ENCODE measurements around the gene COX15. TPM values are rescaled to one million over a fixed set of nuclear protein-coding genes. Genes with fewer than 3 reads are reported as not detected.

Gene COX15
- total and polyA plus RNA-seq, 2 of the 4 experiments (the other 2 are of a cell fraction), result 18.9 to 40.1 TPM

GRCh38 chr10:99754670-99755069 is 22.7 kb upstream of the COX15 start:
- peaks cover 9% of the 10 kb centered on the region for H3K36me3 ChIP-seq (ENCODE audit: control insufficient read depth, insufficient read depth, low read length)
- ChIA-PET CTCF (interaction anchor here (0.5 to 0.6 kb wide), 2 partner anchors 91 to 1361 kb away, joined by 3 to 4 read pairs; no protein-coding TSS in a partner anchor), POLR2A (ENCODE audit: unreplicated experiment) (interaction anchor here (0.5 kb wide), 1 partner anchor 232 kb away, joined by 6 read pairs; no protein-coding TSS in a partner anchor)
- no peak overlapping the region for H3K14ac ChIP-seq (replicated peaks; ENCODE audit: low read depth, low read length)
- H3K9ac ChIP-seq (ENCODE audit: low read depth, low read length), result no peak overlapping the region
- H2BK5ac ChIP-seq (ENCODE audit: low read depth, low read length, poor library complexity, severe bottlenecking), result no peak overlapping the region
- H4K5ac ChIP-seq (ENCODE audit: low read depth, low read length), result no peak overlapping the region
- intact Hi-C loops (cut with micrococcal nuclease) (no loop called here), dilution Hi-C loops (cut with HindIII; ENCODE audit: low sequenced_read_pairs, unreplicated experiment) (no loop called here), in situ Hi-C loops (cut with MboI; ENCODE audit: low sequenced_read_pairs) (no loop called here)
- H3K56ac ChIP-seq (ENCODE audit: extremely low read depth, insufficient read depth, low read length), result no peak overlapping the region
- H3K4me2 ChIP-seq (ENCODE audit: low read depth, low read length), result no peak overlapping the region
- no peak overlapping the region for H2AK9ac ChIP-seq (replicated peaks; ENCODE audit: low read depth, low read length, poor library complexity)
- H3K79me1 ChIP-seq (ENCODE audit: low read depth in 1 of 2, low read length in 2 of 2), result no peaks in the 10 kb centered on the region; a peak in 1 of 4 replicates
- H4K20me1 ChIP-seq (ENCODE audit: insufficient read depth, low read length), result no peaks in the 10 kb centered on the region
- TF ChIP-seq USF2 (IDR thresholded peaks at IDR 0.05; ENCODE audit: low read depth, low read length), result peak; percentile 32; the same call in 1 of the 2 replicates
- TF ChIP-seq MAZ (IDR thresholded peaks at IDR 0.05; ENCODE audit: borderline replicate concordance, low read depth, low read length), result no peak
- no peak overlapping the region for H4K8ac ChIP-seq (ENCODE audit: low read depth in 2 of 2, low read length in 2 of 2)
- H3K4me1 ChIP-seq (ENCODE audit: control insufficient read depth, insufficient read depth, low read length), result no peaks in the 10 kb centered on the region; the same call in 1 of the 2 replicates
- H3K9me3 ChIP-seq (ENCODE audit: control insufficient read depth, insufficient read depth, low read length), result no peaks in the 10 kb centered on the region
- no peak overlapping the region for H2BK15ac ChIP-seq (ENCODE audit: low read depth, low read length)
- no peak overlapping the region for H3K4ac ChIP-seq (ENCODE audit: low read depth, low read length)
- H4K91ac ChIP-seq (ENCODE audit: insufficient read depth, low read depth, low read length), result no peak overlapping the region
- no peak overlapping the region for H2AFZ ChIP-seq (replicated peaks; ENCODE audit: low read length, poor library complexity)
- ATAC-seq (ENCODE audit: low read depth), result peak; percentile 69; the same call in 1 of the 2 replicates
- no peak overlapping the region for H3K18ac ChIP-seq (ENCODE audit: low read depth, low read length)
- H2BK20ac ChIP-seq (ENCODE audit: low read depth, low read length), result no peak overlapping the region
- no peak overlapping the region for H3K4me3 ChIP-seq (ENCODE audit: insufficient read depth, low read depth, low read length)
- DNase-seq, result peak; percentile 64
- H2BK120ac ChIP-seq (ENCODE audit: low read depth, low read length), result no peak overlapping the region
- BruUV-seq (replicated peaks), result no TSS peak
- H3K23ac ChIP-seq (ENCODE audit: low read depth, low read length), result no peak overlapping the region
- no peak overlapping the region for H2AK5ac ChIP-seq (ENCODE audit: low read depth, low read length)
- H3K9me1 ChIP-seq (ENCODE audit: insufficient read depth, low read length), result no peaks in the 10 kb centered on the region
- H3K27ac ChIP-seq (ENCODE audit: insufficient read depth, low read length), result no peak overlapping the region
- H3K27me3 ChIP-seq (ENCODE audit: control insufficient read depth, insufficient read depth, low read length), result no peaks in the 10 kb centered on the region
- no CpG with 5 or more reads among the region's 1 CpG for WGBS, 2 experiments (ENCODE audit: extremely low coverage in 2 of 2, insufficient read length in 1 of 2)
